ENCODE data around the gene ARID3A.

DNA sequence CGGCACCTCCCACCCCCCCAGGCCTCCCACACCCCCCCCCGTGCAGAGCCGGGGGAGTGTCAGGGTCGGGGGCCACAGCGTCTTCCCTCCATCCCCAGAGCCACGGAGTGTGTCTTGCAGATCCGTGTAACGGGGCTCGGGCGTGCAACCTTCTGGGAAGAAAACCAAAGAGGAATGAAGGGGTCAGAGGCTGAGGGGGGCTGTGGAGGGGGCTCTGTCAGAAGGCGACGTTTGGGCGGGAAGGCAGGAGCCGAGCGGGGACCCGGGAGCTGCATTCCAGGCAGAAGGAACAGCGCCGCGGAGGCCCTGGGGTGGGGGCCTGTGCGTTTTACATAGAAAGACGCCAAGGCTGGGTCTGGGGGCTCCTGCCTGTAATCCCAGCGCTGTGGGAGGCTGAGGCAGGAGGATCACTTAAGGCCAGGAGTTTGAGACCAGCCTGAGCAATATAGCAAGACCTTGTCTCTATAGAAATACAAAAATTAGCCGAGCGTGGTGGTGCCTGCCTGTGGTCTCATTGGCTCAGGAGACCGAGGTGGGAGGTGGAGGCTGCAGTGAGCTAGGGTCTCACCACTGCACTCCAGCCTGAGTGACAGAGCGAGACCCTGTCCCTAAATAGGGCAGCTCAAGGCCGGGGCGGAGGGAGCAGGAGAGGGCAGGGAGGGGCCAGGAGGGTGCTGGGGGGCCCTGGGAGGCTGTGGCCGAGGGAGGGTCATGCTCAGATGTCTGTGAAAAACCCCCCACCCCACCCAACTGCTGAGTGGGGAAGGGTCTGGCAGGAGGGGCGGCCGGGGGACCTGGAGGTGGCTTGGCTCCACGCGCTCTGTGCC is 27.8 kb downstream of the ARID3A start:
- TF ChIP-seq, protein P1, sequence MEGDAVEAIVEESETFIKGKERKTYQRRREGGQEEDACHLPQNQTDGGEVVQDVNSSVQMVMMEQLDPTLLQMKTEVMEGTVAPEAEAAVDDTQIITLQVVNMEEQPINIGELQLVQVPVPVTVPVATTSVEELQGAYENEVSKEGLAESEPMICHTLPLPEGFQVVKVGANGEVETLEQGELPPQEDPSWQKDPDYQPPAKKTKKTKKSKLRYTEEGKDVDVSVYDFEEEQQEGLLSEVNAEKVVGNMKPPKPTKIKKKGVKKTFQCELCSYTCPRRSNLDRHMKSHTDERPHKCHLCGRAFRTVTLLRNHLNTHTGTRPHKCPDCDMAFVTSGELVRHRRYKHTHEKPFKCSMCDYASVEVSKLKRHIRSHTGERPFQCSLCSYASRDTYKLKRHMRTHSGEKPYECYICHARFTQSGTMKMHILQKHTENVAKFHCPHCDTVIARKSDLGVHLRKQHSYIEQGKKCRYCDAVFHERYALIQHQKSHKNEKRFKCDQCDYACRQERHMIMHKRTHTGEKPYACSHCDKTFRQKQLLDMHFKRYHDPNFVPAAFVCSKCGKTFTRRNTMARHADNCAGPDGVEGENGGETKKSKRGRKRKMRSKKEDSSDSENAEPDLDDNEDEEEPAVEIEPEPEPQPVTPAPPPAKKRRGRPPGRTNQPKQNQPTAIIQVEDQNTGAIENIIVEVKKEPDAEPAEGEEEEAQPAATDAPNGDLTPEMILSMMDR (IDR thresholded peaks at IDR 0.05), result no peak
- no peak for TF ChIP-seq POLR2A (IDR thresholded peaks at IDR 0.05)

Data from uterus (tissue), 2 donors.